Esophagus muscularis mucosa (tissue), 4 donors: ENCODE measurements around the gene UBXN6. TPM values are rescaled to one million over a fixed set of nuclear protein-coding genes. Genes with fewer than 3 reads are reported as not detected.
A peak's percentile ranks its signal among the peaks of the same experiment; 100 is the strongest.

Experiments used
- DNase-seq: peaks from one replicate; pipeline ENCODE4 v3.0.0-alpha.2; 2017; ENCODE audit errors: extremely low spot score
- H3K27ac ChIP-seq, 4 donors: fragments of 200-600 bp; sonication (generic); replicated peaks in 1 of 4; 1 replicate in 3 of 4; 2 replicates in 1 of 4; pipeline ENCODE4 v1.5.1; 2016 to 2019; ENCODE audit warnings: mild to moderate bottlenecking in 1 of 4
- H3K27me3 ChIP-seq, 4 donors: fragments of 200-600 bp; sonication (generic); one replicate each; pipeline versions ENCODE4 v1.5.1 to v1.6.0; 2016 to 2019
- H3K36me3 ChIP-seq, 4 donors: fragments of 200-600 bp; sonication (generic); one replicate each; pipeline ENCODE4 v1.5.1; 2016 to 2019
- H3K4me1 ChIP-seq, 4 donors: fragments of 200-600 bp; sonication (generic); one replicate each; pipeline ENCODE4 v1.5.1; 2016 to 2019
- H3K4me3 ChIP-seq, 4 donors: fragments of 200-600 bp; sonication (generic); 1 replicate in 2 of 4; 2 replicates in 2 of 4; pipeline ENCODE4 v1.5.1; 2016 to 2019; ENCODE audit warnings: mild to moderate bottlenecking in 4 of 4, moderate library complexity in 1 of 4
- H3K9me3 ChIP-seq, 4 donors: fragments of 200-600 bp; sonication (generic); 1 replicate in 3 of 4; 2 replicates in 1 of 4; pipeline ENCODE4 v1.5.1; 2016 to 2019
- EP300 ChIP-seq: sonication (generic); formaldehyde crosslinking; IDR thresholded peaks from one replicate; pipeline ENCODE4 v1.6.1; 2017; ENCODE audit warnings: antibody characterized with exemption
- POLR2A ChIP-seq: fragments of 450-650 bp; IDR thresholded peaks from one replicate; pipeline ENCODE4 v1.6.1; 2017; ENCODE audit warnings: antibody characterized with exemption, moderate library complexity, mild to moderate bottlenecking, low read depth
- POLR2AphosphoS5 ChIP-seq, 2 donors: sonication (generic); formaldehyde crosslinking; IDR thresholded peaks; one replicate each; pipeline ENCODE4 v1.6.1; 2017; ENCODE audit warnings: antibody characterized with exemption in 2 of 2
- WGBS: methylation state at CpG from one replicate; pipeline ENCODE4 v1.1.5; 2018; 5-methylcytosine and 5-hydroxymethylcytosine counted together
- intact Hi-C: fragments of 100-400 bp; cut with DNase I; formaldehyde crosslinking; loops from one replicate; pipeline ENCODE4 v1.15.1; 2023
- small RNA-seq, 3 donors: library from RNA; depleted of rRNA; stranded (forward); fragments of <200 nt; gene quantifications; one replicate each; pipeline ENCODE3, GENCODE V24; 2016
- total RNA-seq, 4 donors: library from RNA; depleted of rRNA; stranded (reverse); fragments of >200 nt; gene quantifications; one replicate each; pipeline versions ENCODE4 v1.1.0 to v1.2.1, GENCODE V29; 2016
- TF ChIP-seq, protein P1 (sequence below), 3 experiments: fragments of 200-600 bp in 2 of 3; fragments of 450-650 bp in 1 of 3; sonication (generic) in 2 of 3; IDR thresholded peaks; one replicate each; pipeline ENCODE4 v1.5.1; 2017 to 2019; ENCODE audit warnings: antibody characterized with exemption in 3 of 3, mild to moderate bottlenecking in 2 of 3, moderate library complexity in 1 of 3

The UBXN6 gene
- total RNA-seq, 4 donors from 2014 or later: 65.2 to 190 (median 98.8) TPM

DNA sequence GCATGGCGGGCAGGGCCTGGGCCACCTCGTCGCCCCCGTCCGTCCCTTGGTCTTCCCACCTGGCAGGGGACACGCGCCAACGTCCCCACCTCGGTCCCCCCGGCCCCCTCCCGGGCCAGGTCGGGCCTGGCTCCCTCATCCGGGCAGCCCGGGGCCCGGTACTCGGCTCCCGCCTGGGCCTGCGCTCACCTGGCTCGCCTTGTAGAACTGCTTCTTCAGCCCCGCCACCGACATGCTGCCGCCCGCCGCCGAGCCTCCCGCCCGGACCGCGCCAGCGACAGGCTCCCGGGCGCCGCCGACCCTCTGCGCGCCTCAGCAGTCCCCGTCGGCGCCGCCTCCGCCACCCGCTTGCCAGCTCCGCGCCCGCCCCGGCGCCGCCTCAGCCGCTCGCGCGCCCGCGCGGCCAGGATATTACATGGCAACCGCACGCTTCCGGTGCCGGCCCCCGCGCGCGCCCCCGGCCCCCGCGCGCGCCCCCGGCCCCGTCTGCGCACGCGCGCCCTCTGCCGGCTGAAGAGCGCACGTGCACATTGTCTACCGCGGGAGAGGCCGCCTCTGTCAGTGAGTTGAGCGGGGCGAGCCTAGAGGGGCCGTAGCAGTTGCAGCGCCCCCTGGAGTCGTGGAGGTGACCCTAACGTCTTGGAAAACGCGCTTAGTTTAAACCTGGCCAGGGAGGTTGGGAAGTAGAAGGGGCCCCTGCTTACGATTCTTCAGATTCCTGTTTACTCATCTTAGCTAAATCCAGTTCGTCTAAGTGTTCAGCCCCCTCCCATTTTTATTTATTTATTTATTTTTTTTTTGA is 57.3 kb downstream of the UBXN6 start, which contains the start of gene SH3GL1:
SH3GL1 (minus strand) TSS at position 413 of the 802 bp plus-strand sequence; CDS start at position 234, 179 bp downstream.
- Histone ChIP-seq H3K4me1 (peaks cover 51 to 68% (median 61%) of the 10 kb centered on the region in 4 donors), H3K36me3 (peaks cover 0 to 14% (median 6%) of the 10 kb centered on the region in 4 donors), H3K27me3 (no peaks in the 10 kb centered on the region), H3K4me3 (peak within 1 kb of the TSS; percentile 93 to 99 (median 96)), H3K27ac (peak within 1 kb of the TSS; percentile 97 to 99 (median 98)), H3K9me3 (no peaks in the 10 kb centered on the region)
- TF ChIP-seq POLR2A (peak; percentile 18), EP300 (no peak), POLR2AphosphoS5 (IDR thresholded peaks at IDR 0.05) (peak; percentile 60 to 92)
- TF ChIP-seq, protein P1, sequence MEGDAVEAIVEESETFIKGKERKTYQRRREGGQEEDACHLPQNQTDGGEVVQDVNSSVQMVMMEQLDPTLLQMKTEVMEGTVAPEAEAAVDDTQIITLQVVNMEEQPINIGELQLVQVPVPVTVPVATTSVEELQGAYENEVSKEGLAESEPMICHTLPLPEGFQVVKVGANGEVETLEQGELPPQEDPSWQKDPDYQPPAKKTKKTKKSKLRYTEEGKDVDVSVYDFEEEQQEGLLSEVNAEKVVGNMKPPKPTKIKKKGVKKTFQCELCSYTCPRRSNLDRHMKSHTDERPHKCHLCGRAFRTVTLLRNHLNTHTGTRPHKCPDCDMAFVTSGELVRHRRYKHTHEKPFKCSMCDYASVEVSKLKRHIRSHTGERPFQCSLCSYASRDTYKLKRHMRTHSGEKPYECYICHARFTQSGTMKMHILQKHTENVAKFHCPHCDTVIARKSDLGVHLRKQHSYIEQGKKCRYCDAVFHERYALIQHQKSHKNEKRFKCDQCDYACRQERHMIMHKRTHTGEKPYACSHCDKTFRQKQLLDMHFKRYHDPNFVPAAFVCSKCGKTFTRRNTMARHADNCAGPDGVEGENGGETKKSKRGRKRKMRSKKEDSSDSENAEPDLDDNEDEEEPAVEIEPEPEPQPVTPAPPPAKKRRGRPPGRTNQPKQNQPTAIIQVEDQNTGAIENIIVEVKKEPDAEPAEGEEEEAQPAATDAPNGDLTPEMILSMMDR (IDR thresholded peaks at IDR 0.05): peak; percentile 91 to 100 (median 92)
- WGBS: 1% methylated on average over 15 of the region's 90 CpGs
- DNase-seq: peak; percentile 98
- intact Hi-C loops: no loop called here

DNA sequence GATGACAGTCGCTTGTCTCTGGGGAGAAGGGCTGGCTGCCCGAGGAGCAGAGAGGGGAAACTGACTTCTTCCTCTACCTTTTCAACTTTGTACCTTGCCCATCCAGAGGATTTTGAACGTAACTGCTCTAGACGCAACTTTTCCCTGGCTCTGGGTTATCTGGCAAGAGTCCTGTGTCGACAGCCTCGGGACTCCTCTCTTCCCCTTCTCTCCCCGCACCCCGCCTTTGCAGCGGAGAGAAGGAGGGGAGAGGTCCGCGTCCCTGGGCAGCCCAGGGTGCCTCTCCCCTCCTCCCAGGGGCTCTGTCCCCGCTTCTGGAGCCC is 57.8 kb downstream of the UBXN6 start:
- Histone ChIP-seq H3K4me3 (peak overlapping the region; percentile 93 to 99 (median 96)), H3K27me3 (no peaks in the 10 kb centered on the region), H3K4me1 (peaks cover 51 to 74% (median 66%) of the 10 kb centered on the region in 4 donors), H3K36me3 (peaks cover 0 to 19% (median 9%) of the 10 kb centered on the region in 4 donors), H3K9me3 (no peaks in the 10 kb centered on the region), H3K27ac (peak overlapping the region; percentile 97 to 99 (median 98))
- TF ChIP-seq EP300: no peak
- TF ChIP-seq POLR2AphosphoS5 (IDR thresholded peaks at IDR 0.05): no peak
- no peak for TF ChIP-seq POLR2A
- TF ChIP-seq, protein P1 (IDR thresholded peaks at IDR 0.05): no peak
- intact Hi-C loops: loop anchor here (2.0 kb wide), 1 partner anchor 57 kb away; the partner anchor contains the start of gene MPND
- WGBS: 0% methylated on average over 12 of the region's 12 CpGs
- DNase-seq: no peak

DNA sequence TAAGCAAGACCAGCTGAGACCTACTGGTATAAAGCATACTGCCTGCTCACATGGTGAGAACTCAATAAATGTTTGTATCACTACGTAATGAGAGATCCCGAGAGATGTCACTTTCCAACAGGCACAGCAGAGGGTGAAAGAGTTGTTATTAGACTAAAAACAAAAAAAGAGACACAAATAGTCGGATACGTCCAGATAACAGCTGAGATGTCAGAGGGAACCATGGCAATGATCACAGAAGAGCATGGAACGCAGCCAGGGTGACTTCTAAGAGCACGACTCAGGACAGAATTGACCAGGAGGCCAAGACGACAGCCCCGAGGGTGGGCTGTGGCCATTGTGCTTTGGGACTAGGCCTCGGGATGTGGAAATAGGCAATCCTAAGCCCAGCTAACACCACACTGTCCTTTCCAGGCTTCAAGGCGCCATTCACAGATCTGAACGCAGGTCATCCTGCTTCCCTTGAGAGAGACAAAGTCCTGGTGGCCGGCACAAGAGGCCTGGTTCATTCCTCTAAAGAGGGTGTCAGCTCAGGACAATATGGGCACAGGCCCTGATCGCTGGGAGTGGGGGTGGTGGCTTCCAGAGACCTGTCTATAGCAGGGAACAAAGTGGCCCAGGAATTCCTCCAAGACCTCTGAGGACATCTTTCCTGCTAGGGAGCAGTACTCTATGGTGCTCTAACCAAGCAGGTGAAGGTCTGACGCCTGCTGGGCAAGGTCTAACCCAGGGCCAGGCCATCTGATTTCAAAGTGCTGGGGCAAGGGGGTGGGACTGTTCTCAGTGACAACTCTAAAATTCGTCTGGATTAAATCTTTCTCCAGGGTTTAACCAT is 60.4 kb downstream of the UBXN6 start:
- H3K27ac ChIP-seq: peak overlapping the region; percentile 12 to 97 (median 42)
- TF ChIP-seq POLR2A (no peak), EP300 (no peak), POLR2AphosphoS5 (IDR thresholded peaks at IDR 0.05) (no peak)
- TF ChIP-seq, protein P1 (IDR thresholded peaks at IDR 0.05): no peak
- peaks cover 67 to 88% (median 80%) of the 10 kb centered on the region in 4 donors for H3K4me1 ChIP-seq
- 55% methylated on average over 12 of the region's 15 CpGs for WGBS
- intact Hi-C loops: no loop called here
- H3K9me3 ChIP-seq: no peaks in the 10 kb centered on the region
- DNase-seq: no peak
- no peak overlapping the region for H3K4me3 ChIP-seq
- H3K36me3 ChIP-seq: peaks cover 0 to 28% (median 9%) of the 10 kb centered on the region in 4 donors
- H3K27me3 ChIP-seq: no peaks in the 10 kb centered on the region

Small RNA genes within 50 kb of the gene (small RNA-seq; reads per million reads assigned to genes)
- gene MIR4746: 0 reads per million in 3 donors

Other genes with a start within 250 kb of the UBXN6 start
- gene EBI3, start 228.3 kb downstream of the UBXN6 start, total RNA-seq: 1 to 10 TPM; 1.1 to 6.6 (median 1.9) TPM
- 10 to 100 TPM; 17.0 to 29.1 (median 26.4) TPM for gene YJU2, start 210.7 kb downstream of the UBXN6 start, total RNA-seq
- gene SHD, start 178.5 kb downstream of the UBXN6 start, total RNA-seq: not detected
- not detected for gene TMIGD2, start 155.4 kb downstream of the UBXN6 start, total RNA-seq
- under 1 TPM in 2 of 4 donors, not detected in 2; 0.29 to 0.50 TPM for gene FSD1, start 153.2 kb downstream of the UBXN6 start, total RNA-seq
- 1 to 10 TPM in 2 of 4 donors, under 1 TPM in 1, not detected in 1; 0.52 to 3.3 (median 1.7) TPM for gene STAP2, start 119.0 kb downstream of the UBXN6 start, total RNA-seq
- gene MPND, start 114.2 kb downstream of the UBXN6 start, total RNA-seq: 1 to 10 TPM; 5.3 to 9.2 (median 7.6) TPM
- 10 to 100 TPM; 49.4 to 77.2 (median 59.5) TPM for gene SH3GL1, start 57.2 kb downstream of the UBXN6 start, total RNA-seq
- gene CHAF1A, start 55.2 kb downstream of the UBXN6 start, total RNA-seq: 10 to 100 TPM in 1 of 4 donors, 1 to 10 TPM in 3; 4.6 to 14.6 (median 7.6) TPM
- gene HDGFL2, start 14.5 kb upstream of the UBXN6 start, total RNA-seq: 10 to 100 TPM; 30.5 to 72.3 (median 45.5) TPM
- 100 to 1,000 TPM in 2 of 4 donors, 10 to 100 TPM in 2; 45.7 to 134 (median 91.1) TPM for gene PLIN4, start 60.7 kb upstream of the UBXN6 start, total RNA-seq
- gene PLIN5, start 77.4 kb upstream of the UBXN6 start, total RNA-seq: 10 to 100 TPM in 1 of 4 donors, 1 to 10 TPM in 3; 7.9 to 11.9 (median 9.1) TPM
- 1 to 10 TPM in 2 of 4 donors, under 1 TPM in 2; 0.17 to 9.4 (median 0.79) TPM for gene LRG1, start 82.2 kb upstream of the UBXN6 start, total RNA-seq
- 10 to 100 TPM in 2 of 4 donors, 1 to 10 TPM in 2; 3.7 to 22.5 (median 14.2) TPM for gene SEMA6B, start 101.9 kb upstream of the UBXN6 start, total RNA-seq
- gene TNFAIP8L1, start 181.7 kb upstream of the UBXN6 start, total RNA-seq: 10 to 100 TPM in 3 of 4 donors, 1 to 10 TPM in 1; 5.5 to 16.5 (median 13.2) TPM
- gene MYDGF, start 212.5 kb upstream of the UBXN6 start, total RNA-seq: 10 to 100 TPM; 22.8 to 59.2 (median 42.8) TPM